Measurements from ENCODE around the gene GPR146. TPM values are rescaled to one million over a fixed set of nuclear protein-coding genes. Genes with fewer than 3 reads are reported as not detected.

Gene GPR146
- total RNA-seq, 1 experiment from 2014 or later = 0.95 TPM

GRCh38 chr7:1094870-1095269, 50.5 kb downstream of the GPR146 start:
- H3K4me1 ChIP-seq (ENCODE audit: insufficient read depth, low read length, poor library complexity, severe bottlenecking) = no peaks in the 10 kb centered on the region
- CTCF ChIA-PET = no interaction called here
- no peak for TF ChIP-seq EZH2 (IDR thresholded peaks at IDR 0.05; ENCODE audit: borderline replicate concordance, low read depth, low read length, poor library complexity, severe bottlenecking)
- no peak for TF ChIP-seq CTCF (conservative IDR thresholded peaks at IDR 0.05; ENCODE audit: low read depth, low read length)
- H3K36me3 ChIP-seq (ENCODE audit: insufficient read depth, low read length, poor library complexity, severe bottlenecking) = no peaks in the 10 kb centered on the region
- POLR2A ChIA-PET (ENCODE audit: low non-redundant PET) = no interaction called here
- H3K27ac ChIP-seq (ENCODE audit: low read depth, low read length, poor library complexity, severe bottlenecking) = no peak overlapping the region
- BruUV-seq (replicated peaks) = no TSS peak
- intact Hi-C loops (cut with micrococcal nuclease; ENCODE audit: unreplicated experiment) = no loop called here
- no peak overlapping the region for H3K4me3 ChIP-seq (ENCODE audit: low read depth, low read length, poor library complexity, severe bottlenecking)
- H3K9me3 ChIP-seq (ENCODE audit: low read depth, low read length, poor library complexity, severe bottlenecking) = no peaks in the 10 kb centered on the region
- no peaks in the 10 kb centered on the region for H3K27me3 ChIP-seq (replicated peaks; ENCODE audit: insufficient read depth, low read depth, low read length, poor library complexity)
- DNase-seq (ENCODE audit: low spot score) = no peak

- TF ChIP-seq EZH2 (IDR thresholded peaks at IDR 0.05; ENCODE audit: borderline replicate concordance, low read depth, low read length, poor library complexity, severe bottlenecking) (no peak), CTCF (conservative IDR thresholded peaks at IDR 0.05; ENCODE audit: low read depth, low read length) (no peak)
- no peaks in the 10 kb centered on the region for H3K4me1 ChIP-seq (ENCODE audit: insufficient read depth, low read length, poor library complexity, severe bottlenecking)
- H3K27ac ChIP-seq (ENCODE audit: low read depth, low read length, poor library complexity, severe bottlenecking) = no peak overlapping the region
- no peak overlapping the region for H3K4me3 ChIP-seq (ENCODE audit: low read depth, low read length, poor library complexity, severe bottlenecking)
- H3K36me3 ChIP-seq (ENCODE audit: insufficient read depth, low read length, poor library complexity, severe bottlenecking) = no peaks in the 10 kb centered on the region
- POLR2A ChIA-PET (ENCODE audit: low non-redundant PET) = no interaction called here
- H3K27me3 ChIP-seq (replicated peaks; ENCODE audit: insufficient read depth, low read depth, low read length, poor library complexity) = no peaks in the 10 kb centered on the region
- CTCF ChIA-PET = no interaction called here
- no peaks in the 10 kb centered on the region for H3K9me3 ChIP-seq (ENCODE audit: low read depth, low read length, poor library complexity, severe bottlenecking)
- DNase-seq (ENCODE audit: low spot score) = no peak
- intact Hi-C loops (cut with micrococcal nuclease; ENCODE audit: unreplicated experiment) = no loop called here
- no TSS peak for BruUV-seq (replicated peaks)
These were observed 51.3 kb downstream of the GPR146 start for GRCh38 chr7:1095621-1096155.

GRCh38 chr7:1096156-1097119, 52.1 kb downstream of the GPR146 start:
- H3K4me1 ChIP-seq (ENCODE audit: insufficient read depth, low read length, poor library complexity, severe bottlenecking) = no peaks in the 10 kb centered on the region
- POLR2A ChIA-PET (ENCODE audit: low non-redundant PET) = no interaction called here
- H3K27me3 ChIP-seq (replicated peaks; ENCODE audit: insufficient read depth, low read depth, low read length, poor library complexity) = no peaks in the 10 kb centered on the region
- DNase-seq (ENCODE audit: low spot score) = no peak
- TF ChIP-seq EZH2 (IDR thresholded peaks at IDR 0.05; ENCODE audit: borderline replicate concordance, low read depth, low read length, poor library complexity, severe bottlenecking) = no peak
- TF ChIP-seq CTCF (conservative IDR thresholded peaks at IDR 0.05; ENCODE audit: low read depth, low read length) = no peak
- CTCF ChIA-PET = no interaction called here
- intact Hi-C loops (cut with micrococcal nuclease; ENCODE audit: unreplicated experiment) = no loop called here
- no peaks in the 10 kb centered on the region for H3K36me3 ChIP-seq (ENCODE audit: insufficient read depth, low read length, poor library complexity, severe bottlenecking)
- no peak overlapping the region for H3K4me3 ChIP-seq (ENCODE audit: low read depth, low read length, poor library complexity, severe bottlenecking)
- H3K27ac ChIP-seq (ENCODE audit: low read depth, low read length, poor library complexity, severe bottlenecking) = no peak overlapping the region
- no TSS peak for BruUV-seq (replicated peaks)
- H3K9me3 ChIP-seq (ENCODE audit: low read depth, low read length, poor library complexity, severe bottlenecking) = no peaks in the 10 kb centered on the region

Data from A673 (cell line).